Endodermal cell (in vitro differentiated cells): ENCODE measurements around the gene GATAD2A. TPM values are rescaled to one million over a fixed set of nuclear protein-coding genes. Genes with fewer than 3 reads are reported as not detected.
A peak's percentile ranks its signal among the peaks of the same experiment; 100 is the strongest.

Source experiments
- DNase-seq: peaks from one replicate; pipeline ENCODE4 v3.0.0-alpha.2; 2017
- H3K27ac ChIP-seq: 2 replicates; pipeline ENCODE4 v1.5.1; 2013; ENCODE audit warnings: mild to moderate bottlenecking, low read depth, low read length, moderate library complexity
- H3K27me3 ChIP-seq: 2 replicates; pipeline ENCODE4 v1.6.1; 2013; ENCODE audit warnings: mild to moderate bottlenecking, low read length, moderate library complexity; ENCODE audit not compliant: insufficient read depth, control insufficient read depth, poor library complexity, severe bottlenecking
- H3K36me3 ChIP-seq: 2 replicates; pipeline ENCODE4 v1.7.0; 2013; ENCODE audit warnings: mild to moderate bottlenecking, low read length, moderate library complexity; ENCODE audit not compliant: control insufficient read depth, insufficient read depth
- H3K4me1 ChIP-seq: one replicate; pipeline ENCODE4 v1.7.0; 2013; ENCODE audit warnings: low read length; ENCODE audit not compliant: control insufficient read depth, insufficient read depth
- H3K4me3 ChIP-seq: 2 replicates; pipeline ENCODE4 v1.5.1; 2013; ENCODE audit warnings: mild to moderate bottlenecking, low read length, moderate library complexity
- H3K9ac ChIP-seq: 2 replicates; pipeline ENCODE4 v1.6.1; 2013; ENCODE audit warnings: mild to moderate bottlenecking, low read length, moderate library complexity; ENCODE audit not compliant: poor library complexity, severe bottlenecking; ENCODE audit errors: extremely low read depth
- H3K9me3 ChIP-seq: 2 replicates; pipeline ENCODE4 v1.6.1; 2013; ENCODE audit warnings: mild to moderate bottlenecking, low read length, moderate library complexity; ENCODE audit not compliant: control insufficient read depth
- H3K27ac Mint-ChIP-seq: 2 replicates; pipeline ENCODE4 v1.8.0; 2020; ENCODE audit warnings: mixed read lengths
- H3K27me3 Mint-ChIP-seq: 2 replicates; pipeline ENCODE4 v1.8.0; 2021; ENCODE audit warnings: mild to moderate bottlenecking, mixed read lengths; ENCODE audit not compliant: insufficient read depth
- H3K36me3 Mint-ChIP-seq: 2 replicates; pipeline ENCODE4 v1.8.0; 2020; ENCODE audit warnings: low read depth, mixed read lengths
- H3K4me1 Mint-ChIP-seq: 2 replicates; pipeline ENCODE4 v1.8.0; 2020; ENCODE audit warnings: mixed read lengths
- H3K4me3 Mint-ChIP-seq: 2 replicates; pipeline ENCODE4 v1.8.0; 2020; ENCODE audit warnings: mild to moderate bottlenecking, moderate library complexity, mixed read lengths
- H3K9me3 Mint-ChIP-seq: 2 replicates; pipeline ENCODE4 v1.8.0; 2020; ENCODE audit warnings: mild to moderate bottlenecking, mixed read lengths
- WGBS, 2 experiments: methylation state at CpG; one replicate each; pipeline versions ENCODE4 v1.1.5 to v1.1.7; 2013; ENCODE audit warnings: missing lambda C conversion rate in 2 of 2, mixed read lengths in 1 of 2; ENCODE audit not compliant: insufficient coverage in 1 of 2, insufficient read length in 1 of 2; 5-methylcytosine and 5-hydroxymethylcytosine counted together
- total RNA-seq, 2 donors: library from RNA; stranded (reverse); fragmentation: NEBNext Ultra II Directional in 1 of 2; extraction: Animal tissue kit (Norgen Biotek cat#: 25700) in 1 of 2; gene quantifications; 2 replicates in 1 of 2; 3 replicates in 1 of 2; pipeline ENCODE4 v1.2.1, GENCODE V29; 2021
- TF ChIP-seq, protein P1 (sequence below): fragments of 200-600 bp; sonication (generic); conservative IDR thresholded peaks from 2 replicates; pipeline ENCODE4 v1.5.0; 2021; ENCODE audit warnings: antibody characterized with exemption, mild to moderate bottlenecking

Gene GATAD2A
- total RNA-seq, 2 donors from 2014 or later, result 115 to 126 TPM

DNA sequence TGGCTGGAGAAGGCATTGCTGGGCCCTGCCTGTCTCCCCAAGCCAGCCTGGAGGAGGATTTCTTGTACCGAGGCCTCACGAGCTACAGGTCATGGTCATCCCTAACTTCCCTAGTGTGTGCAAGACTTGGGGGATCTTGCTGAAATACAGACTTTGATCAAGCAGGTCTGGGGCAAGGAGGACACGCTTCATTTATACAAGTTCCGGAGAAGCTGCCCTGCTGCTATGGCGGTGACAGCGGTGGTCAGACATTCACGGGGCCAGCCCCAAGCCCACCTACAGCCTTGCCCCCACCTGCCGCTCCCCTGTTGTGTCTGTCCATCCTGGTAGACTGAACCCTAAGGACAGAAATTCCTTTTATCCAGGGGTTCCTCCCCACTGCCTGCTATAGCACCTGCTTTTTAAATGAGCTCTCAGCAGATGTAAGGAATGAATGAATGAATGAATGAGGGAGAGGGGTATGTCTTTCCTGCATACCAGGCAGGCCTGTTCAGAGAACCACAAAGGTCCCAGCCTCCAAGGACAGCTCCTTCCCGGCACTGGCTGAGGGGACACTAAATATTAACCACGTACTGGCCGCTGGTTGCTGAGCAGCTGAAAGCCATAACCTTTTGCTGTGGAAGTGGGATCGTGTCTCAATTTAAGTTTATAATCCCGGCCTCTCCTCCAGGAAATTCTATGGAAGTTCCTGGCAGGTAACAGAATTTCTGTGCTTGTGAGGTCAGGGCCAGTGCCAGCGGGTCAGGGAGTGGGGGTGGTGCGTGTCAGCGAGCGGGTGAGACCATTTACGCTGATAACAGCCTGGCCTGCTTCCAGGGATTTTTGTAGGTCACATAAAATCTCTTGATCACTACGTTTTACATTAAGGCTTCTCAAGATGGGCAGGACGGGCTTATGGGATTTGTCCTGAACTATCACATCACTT lies 82.7 kb downstream of the GATAD2A start:
- H3K4me3 Mint-ChIP-seq, result no peak overlapping the region
- peaks cover 39% of the 10 kb centered on the region for H3K4me1 Mint-ChIP-seq
- H3K9ac ChIP-seq, result peak overlapping the region; percentile 58
- H3K4me3 ChIP-seq, result no peak overlapping the region
- peak; percentile 66 for DNase-seq
- H3K27me3 Mint-ChIP-seq, result no peaks in the 10 kb centered on the region
- H3K4me1 ChIP-seq, result peaks cover 13% of the 10 kb centered on the region
- TF ChIP-seq, protein P1, sequence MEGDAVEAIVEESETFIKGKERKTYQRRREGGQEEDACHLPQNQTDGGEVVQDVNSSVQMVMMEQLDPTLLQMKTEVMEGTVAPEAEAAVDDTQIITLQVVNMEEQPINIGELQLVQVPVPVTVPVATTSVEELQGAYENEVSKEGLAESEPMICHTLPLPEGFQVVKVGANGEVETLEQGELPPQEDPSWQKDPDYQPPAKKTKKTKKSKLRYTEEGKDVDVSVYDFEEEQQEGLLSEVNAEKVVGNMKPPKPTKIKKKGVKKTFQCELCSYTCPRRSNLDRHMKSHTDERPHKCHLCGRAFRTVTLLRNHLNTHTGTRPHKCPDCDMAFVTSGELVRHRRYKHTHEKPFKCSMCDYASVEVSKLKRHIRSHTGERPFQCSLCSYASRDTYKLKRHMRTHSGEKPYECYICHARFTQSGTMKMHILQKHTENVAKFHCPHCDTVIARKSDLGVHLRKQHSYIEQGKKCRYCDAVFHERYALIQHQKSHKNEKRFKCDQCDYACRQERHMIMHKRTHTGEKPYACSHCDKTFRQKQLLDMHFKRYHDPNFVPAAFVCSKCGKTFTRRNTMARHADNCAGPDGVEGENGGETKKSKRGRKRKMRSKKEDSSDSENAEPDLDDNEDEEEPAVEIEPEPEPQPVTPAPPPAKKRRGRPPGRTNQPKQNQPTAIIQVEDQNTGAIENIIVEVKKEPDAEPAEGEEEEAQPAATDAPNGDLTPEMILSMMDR, result no peak
- H3K9me3 Mint-ChIP-seq, result no peaks in the 10 kb centered on the region
- no peaks in the 10 kb centered on the region for H3K27me3 ChIP-seq
- H3K27ac Mint-ChIP-seq, result peak overlapping the region; percentile 96
- H3K27ac ChIP-seq, result peak overlapping the region; percentile 94
- 77 to 87% methylated on average over 17 to 20 of the region's 20 CpGs for WGBS, 2 experiments
- H3K36me3 ChIP-seq, result peaks cover 16% of the 10 kb centered on the region
- peaks cover 20% of the 10 kb centered on the region for H3K36me3 Mint-ChIP-seq
- no peaks in the 10 kb centered on the region for H3K9me3 ChIP-seq

GRCh38 chr19:19488875-19489690 lies 83.6 kb downstream of the GATAD2A start:
- 56 to 73% methylated on average over 9 to 14 of the region's 14 CpGs for WGBS, 2 experiments
- no peak overlapping the region for H3K4me3 ChIP-seq
- DNase-seq, result peak; percentile 94
- H3K27ac ChIP-seq, result peak overlapping the region; percentile 94
- H3K9me3 Mint-ChIP-seq, result no peaks in the 10 kb centered on the region
- H3K4me1 ChIP-seq, result peaks cover 13% of the 10 kb centered on the region
- H3K27me3 Mint-ChIP-seq, result no peaks in the 10 kb centered on the region
- H3K9ac ChIP-seq, result peak overlapping the region; percentile 58
- peaks cover 20% of the 10 kb centered on the region for H3K36me3 ChIP-seq
- no peaks in the 10 kb centered on the region for H3K9me3 ChIP-seq
- no peaks in the 10 kb centered on the region for H3K27me3 ChIP-seq
- TF ChIP-seq, protein P1, result no peak
- peaks cover 21% of the 10 kb centered on the region for H3K36me3 Mint-ChIP-seq
- peak overlapping the region; percentile 29 for H3K4me3 Mint-ChIP-seq
- peaks cover 39% of the 10 kb centered on the region for H3K4me1 Mint-ChIP-seq
- peak overlapping the region; percentile 96 for H3K27ac Mint-ChIP-seq

DNA sequence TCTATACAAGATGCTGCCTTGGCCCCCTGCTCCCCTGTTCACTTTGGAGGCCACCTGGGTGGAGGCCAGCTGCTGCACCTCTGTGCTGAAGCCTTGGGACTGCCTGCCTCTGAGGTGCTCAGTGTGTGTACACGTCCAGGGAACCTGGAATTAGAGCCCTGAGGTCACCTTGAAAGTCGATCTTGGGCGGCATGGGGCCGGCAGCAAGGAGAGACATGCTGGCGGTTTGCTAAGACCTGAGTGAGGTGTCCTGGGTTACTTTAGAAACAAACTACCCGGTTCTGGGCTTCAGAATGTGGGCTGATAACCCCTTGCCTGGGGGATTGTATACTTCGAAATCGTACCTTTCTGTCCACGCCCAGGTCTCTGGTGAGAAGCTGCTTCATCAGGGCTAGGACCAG lies 84.3 kb downstream of the GATAD2A start:
- Histone ChIP-seq H3K27ac (peak overlapping the region; percentile 94), H3K9me3 (no peaks in the 10 kb centered on the region), H3K4me3 (no peak overlapping the region), H3K9ac (no peak overlapping the region), H3K36me3 (peaks cover 27% of the 10 kb centered on the region), H3K4me1 (peaks cover 13% of the 10 kb centered on the region), H3K27me3 (no peaks in the 10 kb centered on the region)
- peak overlapping the region; percentile 96 for H3K27ac Mint-ChIP-seq
- TF ChIP-seq, protein P1, result no peak
- peak; percentile 59 for DNase-seq
- no peaks in the 10 kb centered on the region for H3K9me3 Mint-ChIP-seq
- peaks cover 39% of the 10 kb centered on the region for H3K4me1 Mint-ChIP-seq
- H3K4me3 Mint-ChIP-seq, result no peak overlapping the region
- H3K36me3 Mint-ChIP-seq, result peaks cover 26% of the 10 kb centered on the region
- no peaks in the 10 kb centered on the region for H3K27me3 Mint-ChIP-seq
- 90% methylated on average over 8 to 9 of the region's 9 CpGs for WGBS, 2 experiments
